Measurements from ENCODE around the gene MS4A4A.

DNA sequence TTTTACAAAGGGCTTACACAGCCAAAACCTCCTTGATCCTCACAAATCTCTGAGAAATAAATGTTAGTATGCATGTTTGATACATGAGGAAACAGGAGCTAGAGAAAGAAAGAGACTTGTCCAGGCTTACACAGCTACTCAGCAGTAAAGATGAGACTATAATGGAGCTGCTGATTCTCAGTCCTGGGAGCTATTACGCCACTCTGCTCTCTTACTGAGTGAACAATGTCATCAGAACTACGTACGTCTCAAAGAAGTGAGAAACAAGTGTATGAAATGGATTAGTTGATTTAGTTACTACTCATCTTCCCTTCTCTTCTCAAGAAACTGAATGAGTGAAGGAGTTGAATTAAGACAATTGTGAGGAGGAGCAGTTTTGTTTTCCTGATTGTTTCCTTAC is 58.9 kb downstream of the MS4A4A start:
- TF ChIP-seq, protein P1, sequence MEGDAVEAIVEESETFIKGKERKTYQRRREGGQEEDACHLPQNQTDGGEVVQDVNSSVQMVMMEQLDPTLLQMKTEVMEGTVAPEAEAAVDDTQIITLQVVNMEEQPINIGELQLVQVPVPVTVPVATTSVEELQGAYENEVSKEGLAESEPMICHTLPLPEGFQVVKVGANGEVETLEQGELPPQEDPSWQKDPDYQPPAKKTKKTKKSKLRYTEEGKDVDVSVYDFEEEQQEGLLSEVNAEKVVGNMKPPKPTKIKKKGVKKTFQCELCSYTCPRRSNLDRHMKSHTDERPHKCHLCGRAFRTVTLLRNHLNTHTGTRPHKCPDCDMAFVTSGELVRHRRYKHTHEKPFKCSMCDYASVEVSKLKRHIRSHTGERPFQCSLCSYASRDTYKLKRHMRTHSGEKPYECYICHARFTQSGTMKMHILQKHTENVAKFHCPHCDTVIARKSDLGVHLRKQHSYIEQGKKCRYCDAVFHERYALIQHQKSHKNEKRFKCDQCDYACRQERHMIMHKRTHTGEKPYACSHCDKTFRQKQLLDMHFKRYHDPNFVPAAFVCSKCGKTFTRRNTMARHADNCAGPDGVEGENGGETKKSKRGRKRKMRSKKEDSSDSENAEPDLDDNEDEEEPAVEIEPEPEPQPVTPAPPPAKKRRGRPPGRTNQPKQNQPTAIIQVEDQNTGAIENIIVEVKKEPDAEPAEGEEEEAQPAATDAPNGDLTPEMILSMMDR (conservative IDR thresholded peaks at IDR 0.05; ENCODE audit: low read length): no peak
- no peak for TF ChIP-seq EZH2phosphoT487 (IDR thresholded peaks at IDR 0.05; ENCODE audit: borderline replicate concordance)

Measured in Loucy (cell line).